Breast epithelium (tissue), 4 donors: ENCODE results near the gene TRIM7. TPM values are rescaled to one million over a fixed set of nuclear protein-coding genes. Genes with fewer than 3 reads are reported as not detected.

Experiments used
- DNase-seq, 2 donors: peaks; one replicate each; pipeline ENCODE4 v3.0.0-alpha.2; 2019; ENCODE audit warnings: low spot score in 2 of 2
- H3K27ac ChIP-seq, 2 donors: fragments of 200-600 bp; sonication (generic) in 1 of 2; one replicate each; pipeline ENCODE4 v1.5.1; 2016 to 2019; ENCODE audit warnings: mild to moderate bottlenecking in 1 of 2
- H3K27me3 ChIP-seq, 2 donors: fragments of 200-600 bp; sonication (generic) in 1 of 2; one replicate each; pipeline versions ENCODE4 v1.5.1 to v1.6.0; 2017 to 2019; ENCODE audit warnings: control low read depth in 1 of 2, mild to moderate bottlenecking in 1 of 2
- H3K36me3 ChIP-seq: fragments of 200-600 bp; one replicate; pipeline ENCODE4 v1.5.1; 2019
- H3K4me1 ChIP-seq, 2 donors: fragments of 200-600 bp; sonication (generic); one replicate each; pipeline ENCODE4 v1.5.1; 2016 to 2019; ENCODE audit warnings: control low read depth in 1 of 2
- H3K4me3 ChIP-seq, 3 donors: fragments of 200-600 bp; sonication (generic); 1 replicate in 2 of 3; 2 replicates in 1 of 3; pipeline ENCODE4 v1.5.1; 2016 to 2019; ENCODE audit warnings: mild to moderate bottlenecking in 3 of 3, moderate library complexity in 2 of 3
- H3K9me3 ChIP-seq, 2 donors: fragments of 200-600 bp; sonication (generic) in 1 of 2; one replicate each; pipeline ENCODE4 v1.5.1; 2016 to 2019; ENCODE audit warnings: control low read depth in 1 of 2
- CTCF ChIP-seq, 3 donors: fragments of 450-650 bp; IDR thresholded peaks; one replicate each; pipeline ENCODE4 v1.5.1; 2016 to 2017; ENCODE audit warnings: antibody characterized with exemption in 3 of 3, mild to moderate bottlenecking in 3 of 3, moderate library complexity in 3 of 3
- POLR2A ChIP-seq: fragments of 450-650 bp; IDR thresholded peaks from one replicate; pipeline ENCODE4 v1.6.1; 2016; ENCODE audit warnings: antibody characterized with exemption, mild to moderate bottlenecking, moderate library complexity
- POLR2AphosphoS5 ChIP-seq, 3 donors: sonication (generic); formaldehyde crosslinking; IDR thresholded peaks; one replicate each; pipeline ENCODE4 v1.6.1; 2017; ENCODE audit warnings: antibody characterized with exemption in 3 of 3
- intact Hi-C: fragments of 100-400 bp; cut with DNase I; formaldehyde crosslinking; loops from one replicate; pipeline ENCODE4 v1.15.1; 2023; ENCODE audit warnings: low total_unique reads
- total RNA-seq, 3 donors: library from RNA; depleted of rRNA; stranded (reverse); fragments of >200 nt; gene quantifications; one replicate each; pipeline ENCODE4 v1.1.0, GENCODE V29; 2016

The TRIM7 gene
- total RNA-seq, 3 donors from 2014 or later, result 0.29 to 5.4 (median 5.2) TPM

GRCh38 chr5:181233088-181233800 is 28.2 kb upstream of the TRIM7 start:
- DNase-seq, result no peak
- TF ChIP-seq POLR2A, result no peak
- TF ChIP-seq POLR2AphosphoS5 (IDR thresholded peaks at IDR 0.05), result no peak
- TF ChIP-seq CTCF (IDR thresholded peaks at IDR 0.05), result no peak

GRCh38 chr5:181232593-181232992 is 27.6 kb upstream of the TRIM7 start:
- intact Hi-C loops, result no loop called here

More at GRCh38 chr5:181233088-181233800, 28.2 kb upstream of the TRIM7 start:
- H3K27ac ChIP-seq, result peak overlapping the region in 1 of 2 donors; percentile 7
- no peaks in the 10 kb centered on the region for H3K36me3 ChIP-seq
- no peaks in the 10 kb centered on the region for H3K9me3 ChIP-seq
- intact Hi-C loops, result no loop called here
- no peak overlapping the region for H3K4me3 ChIP-seq
- no peaks in the 10 kb centered on the region for H3K27me3 ChIP-seq
- no peaks in the 10 kb centered on the region for H3K4me1 ChIP-seq

GRCh38 chr5:181231432-181231831 is 26.4 kb upstream of the TRIM7 start:
- H3K27ac ChIP-seq, result no peak overlapping the region
- no peaks in the 10 kb centered on the region for H3K4me1 ChIP-seq
- no peak for DNase-seq
- intact Hi-C loops, result no loop called here
- no peak overlapping the region for H3K4me3 ChIP-seq
- H3K27me3 ChIP-seq, result no peaks in the 10 kb centered on the region
- H3K9me3 ChIP-seq, result no peaks in the 10 kb centered on the region
- TF ChIP-seq POLR2A (no peak), POLR2AphosphoS5 (IDR thresholded peaks at IDR 0.05) (no peak), CTCF (IDR thresholded peaks at IDR 0.05) (no peak)
- no peaks in the 10 kb centered on the region for H3K36me3 ChIP-seq

More at GRCh38 chr5:181232593-181232992, 27.6 kb upstream of the TRIM7 start:
- Histone ChIP-seq H3K4me1 (no peaks in the 10 kb centered on the region), H3K27me3 (no peaks in the 10 kb centered on the region), H3K27ac (no peak overlapping the region), H3K4me3 (no peak overlapping the region), H3K9me3 (no peaks in the 10 kb centered on the region), H3K36me3 (no peaks in the 10 kb centered on the region)
- no peak for TF ChIP-seq CTCF (IDR thresholded peaks at IDR 0.05)
- TF ChIP-seq POLR2AphosphoS5 (IDR thresholded peaks at IDR 0.05), result no peak
- no peak for TF ChIP-seq POLR2A
- no peak for DNase-seq

GRCh38 chr5:181230551-181230950 is 25.6 kb upstream of the TRIM7 start:
- H3K4me1 ChIP-seq, result no peaks in the 10 kb centered on the region
- no peak for DNase-seq
- no peaks in the 10 kb centered on the region for H3K27me3 ChIP-seq
- H3K9me3 ChIP-seq, result no peaks in the 10 kb centered on the region
- TF ChIP-seq POLR2AphosphoS5 (IDR thresholded peaks at IDR 0.05) (no peak), POLR2A (no peak), CTCF (IDR thresholded peaks at IDR 0.05) (no peak)
- H3K27ac ChIP-seq, result no peak overlapping the region
- H3K36me3 ChIP-seq, result no peaks in the 10 kb centered on the region
- intact Hi-C loops, result no loop called here
- no peak overlapping the region for H3K4me3 ChIP-seq

GRCh38 chr5:181229996-181230395 is 25.0 kb upstream of the TRIM7 start:
- intact Hi-C loops, result no loop called here
- H3K4me3 ChIP-seq, result no peak overlapping the region
- TF ChIP-seq CTCF (IDR thresholded peaks at IDR 0.05) (no peak), POLR2AphosphoS5 (IDR thresholded peaks at IDR 0.05) (no peak), POLR2A (no peak)
- no peaks in the 10 kb centered on the region for H3K27me3 ChIP-seq
- H3K4me1 ChIP-seq, result no peaks in the 10 kb centered on the region
- no peaks in the 10 kb centered on the region for H3K9me3 ChIP-seq
- no peak overlapping the region for H3K27ac ChIP-seq
- no peaks in the 10 kb centered on the region for H3K36me3 ChIP-seq
- DNase-seq, result no peak
